Measurements from ENCODE around the gene ISG20.

The ISG20 gene

GRCh38 chr15:88658972-88659931, 20.4 kb downstream of the ISG20 start:
- H3K4me3 ChIP-seq (ENCODE audit: control insufficient read depth, low read depth, low read length), result no peak overlapping the region
- DNase-seq (ENCODE audit: low read depth), result peak; percentile 16
- TF ChIP-seq, protein P1, sequence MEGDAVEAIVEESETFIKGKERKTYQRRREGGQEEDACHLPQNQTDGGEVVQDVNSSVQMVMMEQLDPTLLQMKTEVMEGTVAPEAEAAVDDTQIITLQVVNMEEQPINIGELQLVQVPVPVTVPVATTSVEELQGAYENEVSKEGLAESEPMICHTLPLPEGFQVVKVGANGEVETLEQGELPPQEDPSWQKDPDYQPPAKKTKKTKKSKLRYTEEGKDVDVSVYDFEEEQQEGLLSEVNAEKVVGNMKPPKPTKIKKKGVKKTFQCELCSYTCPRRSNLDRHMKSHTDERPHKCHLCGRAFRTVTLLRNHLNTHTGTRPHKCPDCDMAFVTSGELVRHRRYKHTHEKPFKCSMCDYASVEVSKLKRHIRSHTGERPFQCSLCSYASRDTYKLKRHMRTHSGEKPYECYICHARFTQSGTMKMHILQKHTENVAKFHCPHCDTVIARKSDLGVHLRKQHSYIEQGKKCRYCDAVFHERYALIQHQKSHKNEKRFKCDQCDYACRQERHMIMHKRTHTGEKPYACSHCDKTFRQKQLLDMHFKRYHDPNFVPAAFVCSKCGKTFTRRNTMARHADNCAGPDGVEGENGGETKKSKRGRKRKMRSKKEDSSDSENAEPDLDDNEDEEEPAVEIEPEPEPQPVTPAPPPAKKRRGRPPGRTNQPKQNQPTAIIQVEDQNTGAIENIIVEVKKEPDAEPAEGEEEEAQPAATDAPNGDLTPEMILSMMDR (IDR thresholded peaks at IDR 0.05; ENCODE audit: control insufficient read depth, insufficient read depth, low read depth, low read length, missing control alignments), result no peak

- TF ChIP-seq, protein P1 (IDR thresholded peaks at IDR 0.05; ENCODE audit: control insufficient read depth, insufficient read depth, low read depth, low read length, missing control alignments), result no peak
- H3K4me3 ChIP-seq (ENCODE audit: control insufficient read depth, low read depth, low read length), result no peak overlapping the region
- DNase-seq (ENCODE audit: low read depth), result peak; percentile 11
Observed at GRCh38 chr15:88661041-88661700, 22.4 kb downstream of the ISG20 start.

GRCh38 chr15:88661761-88662556, 23.1 kb downstream of the ISG20 start:
- no peak overlapping the region for H3K4me3 ChIP-seq (ENCODE audit: control insufficient read depth, low read depth, low read length)
- DNase-seq (ENCODE audit: low read depth), result no peak
- TF ChIP-seq, protein P1 (IDR thresholded peaks at IDR 0.05; ENCODE audit: control insufficient read depth, insufficient read depth, low read depth, low read length, missing control alignments), result no peak

DNA sequence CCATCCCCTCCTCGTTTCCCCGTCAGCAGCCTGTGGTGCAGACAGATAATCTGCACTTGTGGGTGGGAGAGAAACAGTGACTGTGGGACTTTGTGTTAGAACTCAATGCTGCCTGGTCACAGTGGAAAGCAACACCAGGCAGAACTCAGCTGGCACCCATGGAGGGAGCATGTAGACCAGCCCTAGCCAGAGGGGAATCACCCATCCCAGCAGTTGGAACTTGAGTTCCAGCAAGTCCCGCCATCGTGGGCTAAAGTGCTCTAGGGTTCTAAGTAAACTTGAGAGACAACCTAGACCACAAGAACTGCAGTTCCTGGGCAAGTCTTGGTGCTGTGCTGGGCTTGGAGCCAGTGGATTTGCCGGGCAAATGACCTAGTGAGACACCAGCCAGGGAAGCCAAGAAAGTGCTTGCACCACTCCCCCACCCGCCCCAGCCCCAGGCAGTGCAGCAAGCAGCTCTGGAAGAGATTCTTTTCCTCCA, 24.4 kb downstream of the ISG20 start:
- TF ChIP-seq, protein P1 (IDR thresholded peaks at IDR 0.05; ENCODE audit: control insufficient read depth, insufficient read depth, low read depth, low read length, missing control alignments), result no peak
- no peak overlapping the region for H3K4me3 ChIP-seq (ENCODE audit: control insufficient read depth, low read depth, low read length)
- peak; percentile 11 for DNase-seq (ENCODE audit: low read depth)

DNA sequence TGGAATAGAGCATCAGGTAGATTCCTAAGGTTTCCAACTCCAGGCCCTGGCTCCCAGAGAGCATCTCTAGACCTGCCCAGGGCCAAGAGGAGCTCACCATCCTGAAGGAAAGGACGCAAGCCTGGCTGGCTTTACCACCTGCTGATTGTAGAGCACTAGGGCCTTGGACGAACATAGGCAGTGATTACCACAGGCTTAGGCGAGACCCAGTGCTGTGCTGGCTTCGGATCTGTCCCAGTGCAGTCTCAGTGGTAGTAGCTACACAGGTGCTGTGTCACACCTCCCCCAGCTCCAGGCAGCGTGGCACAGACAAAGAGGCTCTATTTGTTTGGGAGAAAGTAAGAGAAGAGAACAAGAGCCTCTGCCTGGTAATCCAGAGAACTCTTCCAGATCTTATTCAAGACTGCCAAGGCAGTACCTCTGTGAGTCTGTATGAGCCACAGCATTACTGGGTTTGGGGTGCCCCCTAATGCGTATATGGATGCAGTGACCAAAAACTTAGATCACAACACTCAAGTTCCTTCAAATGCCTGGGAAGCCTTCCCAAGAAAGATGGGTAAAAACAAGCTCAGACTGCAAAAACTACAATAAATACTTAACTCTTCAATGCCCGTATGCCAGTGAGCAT, 25.4 kb downstream of the ISG20 start:
- no peak for DNase-seq (ENCODE audit: low read depth)
- TF ChIP-seq, protein P1 (IDR thresholded peaks at IDR 0.05; ENCODE audit: control insufficient read depth, insufficient read depth, low read depth, low read length, missing control alignments), result peak; percentile 9
- H3K4me3 ChIP-seq (ENCODE audit: control insufficient read depth, low read depth, low read length), result no peak overlapping the region

- no peak for DNase-seq (ENCODE audit: low read depth)
- TF ChIP-seq, protein P1 (IDR thresholded peaks at IDR 0.05; ENCODE audit: control insufficient read depth, insufficient read depth, low read depth, low read length, missing control alignments), result no peak
Observed at GRCh38 chr15:88674661-88675060, 35.8 kb downstream of the ISG20 start.

More at GRCh38 chr15:88674661-88675060, 35.8 kb downstream of the ISG20 start:
- no peak overlapping the region for H3K4me3 ChIP-seq (ENCODE audit: control insufficient read depth, low read depth, low read length)
